HG02588 (cell line): ENCODE data around the gene KCNH8.
"Not testable (repeated sequence)": the region's sequence is repeated elsewhere in the genome, so short reads cannot be mapped to it uniquely, and the experiment has no call there.

Source experiments
- ATAC-seq: cut with Tn5 transposase; IDR thresholded peaks from one replicate; pipeline ENCODE4 v1.9.1; 2021; ENCODE audit warnings: mild to moderate bottlenecking, moderate library complexity; ENCODE audit not compliant: unreplicated experiment

The KCNH8 gene

GRCh38 chr3:19171794-19172193 is 23.5 kb downstream of the KCNH8 start:
- no peak for ATAC-seq

- no peak for ATAC-seq
Measured at GRCh38 chr3:19173945-19174344, 25.6 kb downstream of the KCNH8 start.

GRCh38 chr3:19183584-19183983 is 35.3 kb downstream of the KCNH8 start:
- no peak for ATAC-seq

- no peak for ATAC-seq
Measured at GRCh38 chr3:19190126-19190525, 41.8 kb downstream of the KCNH8 start.

- ATAC-seq, result peak; percentile 72
Measured at GRCh38 chr3:19190602-19191001, 42.3 kb downstream of the KCNH8 start.

GRCh38 chr3:19199131-19199530 is 50.8 kb downstream of the KCNH8 start:
- ATAC-seq, result no peak

- no peak for ATAC-seq
Measured at GRCh38 chr3:19202303-19202702, 54.0 kb downstream of the KCNH8 start.

- no peak for ATAC-seq
Measured at GRCh38 chr3:19202754-19203153, 54.4 kb downstream of the KCNH8 start.

GRCh38 chr3:19206540-19206939 is 58.2 kb downstream of the KCNH8 start:
- ATAC-seq, result no peak

- no peak for ATAC-seq
Measured at GRCh38 chr3:19213603-19214220, 65.4 kb downstream of the KCNH8 start.

DNA sequence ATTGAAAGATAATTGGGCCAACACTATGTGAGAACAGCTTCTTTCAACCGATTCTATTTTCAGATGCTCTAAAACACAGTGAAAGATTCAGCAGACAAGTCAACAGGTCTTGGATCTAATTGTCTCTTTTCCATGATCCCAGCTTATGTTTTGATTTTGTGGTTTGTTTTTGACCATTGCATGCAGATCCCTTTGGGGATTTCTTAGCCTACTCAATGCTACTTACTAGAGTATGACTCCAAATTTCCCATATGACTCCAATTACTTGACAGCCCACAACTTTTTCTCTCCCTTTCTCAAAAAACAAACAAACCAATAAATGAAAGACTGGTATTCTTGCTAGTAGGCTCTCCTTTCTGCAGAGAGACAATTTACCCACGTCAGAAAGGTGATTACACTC is 67.1 kb downstream of the KCNH8 start:
- ATAC-seq, result no peak

DNA sequence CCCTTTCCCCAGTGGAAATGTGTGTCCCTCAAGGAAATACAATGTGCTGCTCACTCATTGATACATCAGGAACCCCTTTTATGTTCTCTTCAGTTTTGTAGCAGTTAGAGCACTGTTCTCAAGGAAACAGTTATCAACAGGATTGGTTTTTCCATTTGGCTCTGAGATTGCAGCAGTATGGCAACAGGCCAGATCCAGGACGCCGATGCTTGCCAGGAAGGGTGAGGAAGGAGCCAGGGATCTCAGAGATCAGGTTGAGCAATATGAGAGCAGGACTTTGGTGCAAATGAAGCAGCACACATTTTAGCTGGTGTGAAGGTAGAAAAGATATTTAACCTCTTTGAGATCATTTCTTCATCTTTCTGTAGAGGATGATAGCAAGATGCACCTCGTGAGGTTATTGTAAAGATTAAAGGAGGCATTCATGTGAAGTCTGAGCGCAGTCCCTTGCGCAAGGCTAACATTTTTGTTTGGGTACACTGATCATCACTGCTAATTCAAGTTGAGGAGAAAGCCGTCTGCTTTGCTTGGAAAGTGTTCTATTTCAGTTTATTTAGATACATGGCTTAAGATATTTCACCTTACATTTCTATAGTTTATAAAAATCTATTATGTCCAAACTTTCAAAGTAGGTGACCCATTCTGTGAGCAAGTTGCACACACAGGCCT is 68.5 kb downstream of the KCNH8 start:
- ATAC-seq, result no peak

GRCh38 chr3:19220311-19220710 is 72.0 kb downstream of the KCNH8 start:
- no peak for ATAC-seq

DNA sequence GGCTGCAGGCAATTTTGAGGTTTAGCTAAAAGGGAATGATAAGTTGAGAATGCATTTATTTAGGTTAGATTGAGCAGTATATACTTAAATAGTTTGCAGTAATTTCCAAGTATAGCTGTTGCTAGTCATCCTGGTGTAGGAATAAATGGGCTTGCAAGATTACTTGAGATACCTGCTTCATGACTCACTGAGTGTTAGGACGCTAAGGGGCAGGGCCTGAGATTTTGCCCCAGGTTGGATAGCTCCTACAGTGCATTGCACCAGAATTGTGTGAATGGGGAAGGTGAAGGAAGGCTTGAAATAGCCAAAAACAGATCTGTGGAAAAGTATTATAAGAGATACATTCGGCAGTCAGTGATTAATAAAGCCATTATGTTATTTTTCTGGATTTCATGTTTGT is 72.8 kb downstream of the KCNH8 start:
- ATAC-seq, result no peak

- no peak for ATAC-seq
Measured at GRCh38 chr3:19226479-19226878, 78.2 kb downstream of the KCNH8 start.

GRCh38 chr3:19228167-19228566 is 79.9 kb downstream of the KCNH8 start:
- no peak for ATAC-seq

- ATAC-seq, result no peak
Measured at GRCh38 chr3:19229086-19229485, 80.8 kb downstream of the KCNH8 start.

GRCh38 chr3:19229881-19230280 is 81.6 kb downstream of the KCNH8 start:
- not testable (repeated sequence) for ATAC-seq

GRCh38 chr3:19231792-19232461 is 83.6 kb downstream of the KCNH8 start:
- ATAC-seq, result no peak

DNA sequence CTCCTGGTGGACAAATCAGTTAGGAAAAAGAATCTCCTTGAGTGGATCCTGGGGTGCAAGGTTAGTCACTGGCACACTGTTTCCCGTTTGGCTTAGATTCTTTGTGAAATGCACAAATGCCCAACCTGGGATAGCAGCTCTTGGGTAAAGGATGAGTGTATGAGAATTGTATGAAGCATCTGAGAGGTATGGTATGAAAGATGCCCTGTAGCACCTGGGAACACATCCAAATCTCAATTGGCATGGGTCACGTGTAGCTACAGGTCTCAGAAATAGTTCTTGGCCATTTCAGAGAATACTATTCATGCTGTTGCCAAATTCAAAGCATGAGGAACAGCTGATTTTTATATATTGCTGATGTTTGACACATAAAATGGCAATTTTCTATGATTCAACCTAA is 84.3 kb downstream of the KCNH8 start:
- ATAC-seq, result no peak

DNA sequence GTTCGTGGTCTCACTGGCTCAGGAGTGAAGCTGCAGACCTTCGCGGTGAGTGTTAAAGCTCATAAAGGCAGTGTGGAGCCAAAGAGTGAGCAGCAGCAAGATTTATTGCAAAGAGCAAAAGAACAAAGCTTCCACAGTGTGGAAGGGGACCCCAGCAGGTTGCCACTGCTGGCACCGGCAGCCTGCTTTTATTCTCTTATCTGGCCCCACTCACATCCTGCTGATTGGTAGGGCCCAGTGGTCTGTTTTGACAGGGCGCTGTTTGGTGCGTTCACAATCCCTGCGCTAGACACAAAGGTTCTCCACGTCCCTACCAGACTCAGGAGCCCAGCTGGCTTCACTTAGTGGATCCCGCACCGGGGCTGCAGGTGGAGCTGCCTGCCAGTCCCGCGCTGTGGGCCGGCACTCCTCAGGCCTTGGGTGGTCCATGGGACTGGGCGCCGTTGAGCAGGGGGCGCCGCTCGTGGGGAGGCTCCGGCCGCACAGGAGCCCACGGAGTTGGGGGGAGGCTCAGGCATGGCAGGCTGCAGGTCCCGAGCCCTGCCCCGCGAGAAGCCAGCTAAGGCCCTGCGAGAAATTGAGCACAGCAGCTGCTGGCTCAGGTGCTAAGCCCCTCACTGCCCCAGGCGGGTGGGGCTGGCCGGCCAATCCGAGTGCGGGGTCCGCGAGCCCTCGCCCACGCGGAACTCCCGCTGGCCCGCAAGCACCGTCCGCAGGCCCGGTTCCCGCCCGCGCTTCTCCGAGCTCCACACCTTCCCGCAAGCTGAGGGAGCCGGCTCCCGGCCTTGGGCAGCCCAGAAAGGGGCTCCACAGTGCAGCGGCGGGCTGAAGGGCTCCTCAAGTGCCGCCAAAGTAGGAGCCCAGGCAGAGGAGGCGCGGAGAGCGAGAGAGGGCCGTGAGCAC is 85.8 kb downstream of the KCNH8 start:
- not testable (repeated sequence) for ATAC-seq
